ENCODE measurements around the gene ARID3A. TPM values are rescaled to one million over a fixed set of nuclear protein-coding genes. Genes with fewer than 3 reads are reported as not detected.

Gene ARID3A
- total RNA-seq, 1 donor from 2014 or later: 106 TPM

GRCh38 chr19:896434-896833, 29.4 kb upstream of the ARID3A start:
- no peak overlapping the region for H3K9ac ChIP-seq (ENCODE audit: low read length)
- FAIRE-seq (no peak), DNase-seq (ENCODE audit: low read depth) (no peak)
- no peaks in the 10 kb centered on the region for H3K9me3 Mint-ChIP-seq (ENCODE audit: unreplicated experiment)
- no peak overlapping the region for H2AFZ ChIP-seq (ENCODE audit: low read depth, low read length)
- H3K9me3 ChIP-seq (ENCODE audit: insufficient read depth, low read depth, low read length): no peaks in the 10 kb centered on the region
- H3K4me3 ChIP-seq (ENCODE audit: insufficient read depth, low read depth, low read length): no peak overlapping the region
- H3K36me3 Mint-ChIP-seq (ENCODE audit: low read depth, unreplicated experiment): peaks cover 10% of the 10 kb centered on the region
- H3K36me3 ChIP-seq (ENCODE audit: insufficient read depth, low read length): no peaks in the 10 kb centered on the region
- no peaks in the 10 kb centered on the region for H3K4me1 ChIP-seq (ENCODE audit: insufficient read depth, low read length)
- peaks cover 8% of the 10 kb centered on the region for H3K79me2 ChIP-seq (ENCODE audit: insufficient read depth, low read length)
- no peak overlapping the region for H3K4me2 ChIP-seq (ENCODE audit: low read length)
- no peak overlapping the region for H3K4me3 Mint-ChIP-seq (ENCODE audit: unreplicated experiment)
- H3K4me1 Mint-ChIP-seq (ENCODE audit: low read depth, unreplicated experiment): no peaks in the 10 kb centered on the region
- no peaks in the 10 kb centered on the region for H3K27me3 Mint-ChIP-seq (ENCODE audit: low read depth, unreplicated experiment)
- H3K27ac Mint-ChIP-seq (ENCODE audit: unreplicated experiment): no peak overlapping the region
- TF ChIP-seq CTCF (IDR thresholded peaks at IDR 0.05; ENCODE audit: insufficient read depth, low read depth, low read length) (no peak), EZH2 (IDR thresholded peaks at IDR 0.05; ENCODE audit: insufficient read depth, low read length) (no peak)
- H3K27me3 ChIP-seq (ENCODE audit: insufficient read depth, low read length): no peaks in the 10 kb centered on the region
- no peak overlapping the region for H3K27ac ChIP-seq (ENCODE audit: low read depth, low read length)
- peaks cover 23% of the 10 kb centered on the region for H4K20me1 ChIP-seq (ENCODE audit: insufficient read depth, low read length)

- no peaks in the 10 kb centered on the region for H3K27me3 Mint-ChIP-seq (ENCODE audit: low read depth, unreplicated experiment)
- H3K4me3 Mint-ChIP-seq (ENCODE audit: unreplicated experiment): no peak overlapping the region
- no peaks in the 10 kb centered on the region for H3K9me3 ChIP-seq (ENCODE audit: insufficient read depth, low read depth, low read length)
- H3K27me3 ChIP-seq (ENCODE audit: insufficient read depth, low read length): no peaks in the 10 kb centered on the region
- TF ChIP-seq EZH2 (IDR thresholded peaks at IDR 0.05; ENCODE audit: insufficient read depth, low read length) (no peak), CTCF (IDR thresholded peaks at IDR 0.05; ENCODE audit: insufficient read depth, low read depth, low read length) (no peak)
- no peaks in the 10 kb centered on the region for H3K4me1 Mint-ChIP-seq (ENCODE audit: low read depth, unreplicated experiment)
- FAIRE-seq (no peak), DNase-seq (ENCODE audit: low read depth) (no peak)
- H3K4me1 ChIP-seq (ENCODE audit: insufficient read depth, low read length): no peaks in the 10 kb centered on the region
- no peak overlapping the region for H3K9ac ChIP-seq (ENCODE audit: low read length)
- no peak overlapping the region for H3K27ac ChIP-seq (ENCODE audit: low read depth, low read length)
- H3K4me3 ChIP-seq (ENCODE audit: insufficient read depth, low read depth, low read length): no peak overlapping the region
- H3K36me3 ChIP-seq (ENCODE audit: insufficient read depth, low read length): no peaks in the 10 kb centered on the region
- peaks cover 8% of the 10 kb centered on the region for H3K79me2 ChIP-seq (ENCODE audit: insufficient read depth, low read length)
- peaks cover 28% of the 10 kb centered on the region for H4K20me1 ChIP-seq (ENCODE audit: insufficient read depth, low read length)
- no peak overlapping the region for H3K27ac Mint-ChIP-seq (ENCODE audit: unreplicated experiment)
- H3K4me2 ChIP-seq (ENCODE audit: low read length): no peak overlapping the region
- no peaks in the 10 kb centered on the region for H3K9me3 Mint-ChIP-seq (ENCODE audit: unreplicated experiment)
- H2AFZ ChIP-seq (ENCODE audit: low read depth, low read length): no peak overlapping the region
- H3K36me3 Mint-ChIP-seq (ENCODE audit: low read depth, unreplicated experiment): peaks cover 10% of the 10 kb centered on the region
These were observed 28.8 kb upstream of the ARID3A start for GRCh38 chr19:896999-897398.

GRCh38 chr19:897442-898039, 28.3 kb upstream of the ARID3A start:
- Histone ChIP-seq H3K79me2 (ENCODE audit: insufficient read depth, low read length) (peaks cover 5% of the 10 kb centered on the region), H3K4me2 (ENCODE audit: low read length) (no peak overlapping the region), H3K4me3 (ENCODE audit: insufficient read depth, low read depth, low read length) (no peak overlapping the region), H3K27me3 (ENCODE audit: insufficient read depth, low read length) (no peaks in the 10 kb centered on the region), H4K20me1 (ENCODE audit: insufficient read depth, low read length) (peaks cover 33% of the 10 kb centered on the region), H3K9ac (ENCODE audit: low read length) (no peak overlapping the region), H2AFZ (ENCODE audit: low read depth, low read length) (no peak overlapping the region), H3K27ac (ENCODE audit: low read depth, low read length) (no peak overlapping the region), H3K9me3 (ENCODE audit: insufficient read depth, low read depth, low read length) (no peaks in the 10 kb centered on the region), H3K36me3 (ENCODE audit: insufficient read depth, low read length) (peaks cover under 1% of the 10 kb centered on the region), H3K4me1 (ENCODE audit: insufficient read depth, low read length) (no peaks in the 10 kb centered on the region)
- H3K4me1 Mint-ChIP-seq (ENCODE audit: low read depth, unreplicated experiment): no peaks in the 10 kb centered on the region
- H3K36me3 Mint-ChIP-seq (ENCODE audit: low read depth, unreplicated experiment): peaks cover 10% of the 10 kb centered on the region
- FAIRE-seq (no peak), DNase-seq (ENCODE audit: low read depth) (no peak)
- H3K4me3 Mint-ChIP-seq (ENCODE audit: unreplicated experiment): no peak overlapping the region
- H3K27me3 Mint-ChIP-seq (ENCODE audit: low read depth, unreplicated experiment): no peaks in the 10 kb centered on the region
- H3K27ac Mint-ChIP-seq (ENCODE audit: unreplicated experiment): no peak overlapping the region
- no peaks in the 10 kb centered on the region for H3K9me3 Mint-ChIP-seq (ENCODE audit: unreplicated experiment)
- TF ChIP-seq EZH2 (IDR thresholded peaks at IDR 0.05; ENCODE audit: insufficient read depth, low read length) (no peak), CTCF (IDR thresholded peaks at IDR 0.05; ENCODE audit: insufficient read depth, low read depth, low read length) (no peak)

All from astrocyte (in vitro differentiated cells and primary cell).